HCT116 (cell line): ENCODE measurements around the gene CEMIP2. TPM values are rescaled to one million over a fixed set of nuclear protein-coding genes. Genes with fewer than 3 reads are reported as not detected.

ENCODE experiments used
- ATAC-seq: fragments of 200-7000 bp; cut with Tn5 transposase; 2 replicates; pipeline ENCODE4 v1.9.1; 2020; ENCODE audit warnings: mild to moderate bottlenecking, moderate library complexity
- BruUV-seq: library from RNA; stranded (reverse); fragments of 400-500 nt; replicated peaks from 2 replicates; lab custom pipeline; 2021; lab: Mats Ljungman, UMichigan
- CTCF ChIA-PET: fragments of 300-600 bp; sonication (Branson Sonifier 250); formaldehyde crosslinking; loops from one replicate; lab custom pipeline; 2021; ENCODE audit warnings: antibody characterized with exemption; lab: Charles Lee
- POLR2A ChIA-PET: fragments of 300-600, 350-600 bp; sonication (Branson Sonifier 250); formaldehyde crosslinking; loops from one replicate; lab custom pipeline; 2021; ENCODE audit warnings: antibody characterized with exemption; lab: Charles Lee
- RAD21 ChIA-PET, 2 experiments: fragments of 300-600 bp; sonication (Branson Sonifier 250); formaldehyde crosslinking; loops; one replicate each; lab custom pipeline; 2023; ENCODE audit warnings: low total read pairs in 2 of 2; ENCODE audit not compliant: uncharacterized antibody in 2 of 2, unreplicated experiment in 2 of 2, low non-redundant PET in 1 of 2; lab: Charles Lee
- DNase-seq: peaks from one replicate; pipeline ENCODE4 v3.0.0-alpha.2; 2010; ENCODE audit warnings: low read depth, low spot score
- H2AFZ ChIP-seq: fragments of 200-600 bp; shearing (Covaris generic), sonication (generic); 2 replicates; pipeline ENCODE4 v1.6.1; 2017; ENCODE audit warnings: low read depth, mixed run types, mixed read lengths, antibody characterized with exemption, low read length; ENCODE audit not compliant: poor library complexity, severe bottlenecking
- H3K27ac ChIP-seq: 2 replicates; pipeline ENCODE4 v1.5.1; 2012; ENCODE audit warnings: low read depth, low read length
- H3K27me3 ChIP-seq: fragments of 200-600 bp; sonication (generic); 2 replicates; pipeline ENCODE4 v1.6.1; 2016; ENCODE audit warnings: mixed run types, low read length, mixed read lengths; ENCODE audit not compliant: insufficient read depth
- H3K36me3 ChIP-seq, 2 experiments: fragments of 200-500 bp in 1 of 2; fragments of 200-600 bp in 1 of 2; sonication (Bioruptor generic) in 1 of 2; sonication (generic) in 1 of 2; 2 replicates each; pipeline versions ENCODE4 v1.5.1 to v1.6.1; 2014 to 2016; ENCODE audit warnings: low read length in 2 of 2, inconsistent platforms in 1 of 2, mixed read lengths in 1 of 2, mixed run types in 1 of 2; ENCODE audit not compliant: insufficient read depth in 2 of 2, control insufficient read depth in 1 of 2
- H3K4me1 ChIP-seq, 2 experiments: fragments of 200-600 bp in 1 of 2; sonication (generic) in 1 of 2; 2 replicates each; pipeline versions ENCODE4 v1.5.1 to v1.6.1; 2012 to 2017; ENCODE audit warnings: low read length in 2 of 2, inconsistent platforms in 1 of 2, mild to moderate bottlenecking in 1 of 2, mixed read lengths in 1 of 2, mixed run types in 1 of 2, moderate library complexity in 1 of 2; ENCODE audit not compliant: insufficient read depth in 2 of 2, control insufficient read depth in 1 of 2
- H3K4me2 ChIP-seq: fragments of 200-600 bp; sonication (generic); 2 replicates; pipeline ENCODE4 v1.6.1; 2017; ENCODE audit warnings: mixed run types, low read length, mixed read lengths
- H3K4me3 ChIP-seq, 2 experiments: fragments of 200-600 bp in 1 of 2; sonication (generic) in 1 of 2; replicated peaks in 1 of 2; 2 replicates each; pipeline ENCODE4 v1.5.1; 2011 to 2016; ENCODE audit warnings: low read length in 2 of 2, control low read depth in 1 of 2, low read depth in 1 of 2, mild to moderate bottlenecking in 1 of 2, mixed read lengths in 1 of 2, mixed run types in 1 of 2
- H3K79me2 ChIP-seq: fragments of 200-600 bp; sonication (generic); 2 replicates; pipeline ENCODE4 v1.6.1; 2017; ENCODE audit warnings: mild to moderate bottlenecking, mixed run types, low read length, moderate library complexity, mixed read lengths; ENCODE audit not compliant: insufficient read depth
- H3K9ac ChIP-seq: fragments of 200-600 bp; sonication (generic); 2 replicates; pipeline ENCODE4 v1.6.1; 2016; ENCODE audit warnings: low read length, mixed read lengths
- H3K9me2 ChIP-seq: fragments of 200-600 bp; sonication (generic), shearing (Covaris generic); 2 replicates; pipeline ENCODE4 v1.6.1; 2017; ENCODE audit warnings: mixed run types, mild to moderate bottlenecking, moderate library complexity; ENCODE audit not compliant: insufficient read depth
- H3K9me3 ChIP-seq, 2 experiments: fragments of 200-500 bp in 1 of 2; fragments of 200-600 bp in 1 of 2; sonication (Bioruptor generic) in 1 of 2; sonication (generic) in 1 of 2; 2 replicates each; pipeline ENCODE4 v1.6.1; 2014 to 2017; ENCODE audit warnings: low read length in 2 of 2, mixed read lengths in 2 of 2, inconsistent platforms in 1 of 2, low read depth in 1 of 2, mild to moderate bottlenecking in 1 of 2, mixed run types in 1 of 2, moderate library complexity in 1 of 2; ENCODE audit not compliant: control insufficient read depth in 1 of 2, insufficient read depth in 1 of 2
- H4K20me1 ChIP-seq: fragments of 200-600 bp; sonication (generic), shearing (Covaris generic); 2 replicates; pipeline ENCODE4 v1.6.1; 2017; ENCODE audit warnings: mixed run types, mild to moderate bottlenecking, moderate library complexity; ENCODE audit not compliant: insufficient read depth
- ATF3 ChIP-seq: IDR thresholded peaks from 2 replicates; pipeline ENCODE4 v1.6.1; 2012
- CBX3 ChIP-seq: IDR thresholded peaks from 2 replicates; pipeline ENCODE4 v1.6.1; 2012; ENCODE audit warnings: low read depth
- CTCF ChIP-seq, 3 experiments: fragments of 200-600 bp in 1 of 3; sonication (generic) in 1 of 3; IDR thresholded peaks in 2 of 3; conservative IDR thresholded peaks in 1 of 3; 2 replicates each; pipeline ENCODE4 v1.5.1; 2012 to 2017; ENCODE audit warnings: low read depth in 2 of 3, low read length in 2 of 3, antibody characterized with exemption in 1 of 3, borderline replicate concordance in 1 of 3, control low read depth in 1 of 3, mild to moderate bottlenecking in 1 of 3, mixed read lengths in 1 of 3, mixed run types in 1 of 3, moderate library complexity in 1 of 3; ENCODE audit not compliant: insufficient read depth in 1 of 3
- EGR1 ChIP-seq: IDR thresholded peaks from 2 replicates; pipeline ENCODE4 v1.6.1; 2012; ENCODE audit warnings: low read depth
- ELF1 ChIP-seq: IDR thresholded peaks from 2 replicates; pipeline ENCODE4 v1.6.1; 2012; ENCODE audit warnings: low read depth, borderline replicate concordance
- EZH2 ChIP-seq: fragments of 200-600 bp; sonication (generic); IDR thresholded peaks from 2 replicates; pipeline ENCODE4 v1.6.1; 2017; ENCODE audit warnings: antibody characterized with exemption, mixed run types
- FOSL1 ChIP-seq: IDR thresholded peaks from 2 replicates; pipeline ENCODE4 v1.6.1; 2012; ENCODE audit warnings: low read depth
- JUND ChIP-seq: IDR thresholded peaks from 2 replicates; pipeline ENCODE4 v1.6.1; 2012
- MAX ChIP-seq: IDR thresholded peaks from 2 replicates; pipeline ENCODE4 v1.6.1; 2012
- POLR2A ChIP-seq: IDR thresholded peaks from 2 replicates; pipeline ENCODE4 v1.7.0; 2011; ENCODE audit warnings: borderline replicate concordance; ENCODE audit not compliant: insufficient read depth, insufficient read length; ENCODE audit errors: extremely low read depth
- RAD21 ChIP-seq: IDR thresholded peaks from 2 replicates; pipeline ENCODE4 v1.6.1; 2012; ENCODE audit warnings: low read depth, mild to moderate bottlenecking
- REST ChIP-seq: IDR thresholded peaks from 2 replicates; pipeline ENCODE4 v1.6.1; 2012; ENCODE audit warnings: low read depth
- SP1 ChIP-seq: IDR thresholded peaks from 2 replicates; pipeline ENCODE4 v1.6.1; 2012; ENCODE audit warnings: low read depth
- SRF ChIP-seq: IDR thresholded peaks from 2 replicates; pipeline ENCODE4 v1.6.1; 2012; ENCODE audit warnings: low read depth
- TCF7L2 ChIP-seq: IDR thresholded peaks from 2 replicates; pipeline ENCODE4 v1.7.0; 2011; ENCODE audit warnings: borderline replicate concordance, inconsistent platforms; ENCODE audit not compliant: insufficient read depth, insufficient read length; ENCODE audit errors: extremely low read depth
- YY1 ChIP-seq: IDR thresholded peaks from 2 replicates; pipeline ENCODE4 v1.6.1; 2011; ENCODE audit warnings: low read length, low read depth, moderate library complexity, mild to moderate bottlenecking; ENCODE audit not compliant: insufficient replicate concordance; ENCODE audit errors: extremely low read depth
- ZBTB33 ChIP-seq: IDR thresholded peaks from 2 replicates; pipeline ENCODE4 v1.6.1; 2011; ENCODE audit warnings: mild to moderate bottlenecking, low read length, moderate library complexity; ENCODE audit not compliant: insufficient replicate concordance; ENCODE audit errors: extremely low read depth
- ZFX ChIP-seq: fragments of 450-650 bp; IDR thresholded peaks from 2 replicates; pipeline ENCODE4 v1.6.1; 2017
- ZNF274 ChIP-seq: fragments of 200-500 bp; sonication (Bioruptor generic); IDR thresholded peaks from 2 replicates; pipeline ENCODE4 v1.6.1; 2014; ENCODE audit warnings: mild to moderate bottlenecking, low read depth, low read length, inconsistent platforms
- intact Hi-C: fragments of 100-400 bp; cut with micrococcal nuclease; formaldehyde crosslinking; loops from 2 replicates; pipeline ENCODE4 v1.10.0; 2022
- total RNA-seq: library from RNA; stranded (reverse); gene quantifications from one replicate; pipeline ENCODE4 v1.2.1, GENCODE V29; 2021; ENCODE audit not compliant: unreplicated experiment

Gene CEMIP2
- total RNA-seq, 1 experiment from 2014 or later = 14.3 TPM

- H3K79me2 ChIP-seq = no peaks in the 10 kb centered on the region
- BruUV-seq = no TSS peak
- DNase-seq = no peak
- ChIA-PET POLR2A (no interaction called here), CTCF (no interaction called here), RAD21 (no interaction called here)
- H3K27ac ChIP-seq = no peak overlapping the region
- H3K9ac ChIP-seq = no peak overlapping the region
- no peak for ATAC-seq
- intact Hi-C loops = no loop called here
- no peak for TF ChIP-seq ZNF274
- no peak for TF ChIP-seq ZBTB33
- TF ChIP-seq EZH2 = no peak
- TF ChIP-seq ELF1 = no peak
- TF ChIP-seq MAX = no peak
- TF ChIP-seq POLR2A = no peak
- TF ChIP-seq CTCF (IDR thresholded peaks at IDR 0.05 in 2 of 3, conservative IDR thresholded peaks at IDR 0.05 in 1 of 3; ENCODE audit: borderline replicate concordance in 1 of 3, insufficient read depth in 1 of 3, low read depth in 2 of 3, low read length in 2 of 3) = no peak
- no peak for TF ChIP-seq SP1
- no peak for TF ChIP-seq ATF3
- TF ChIP-seq CBX3 = no peak
- TF ChIP-seq YY1 = no peak
- no peak for TF ChIP-seq TCF7L2
- TF ChIP-seq RAD21 = no peak
- TF ChIP-seq SRF = no peak
- no peak for TF ChIP-seq JUND
- no peak for TF ChIP-seq REST
- TF ChIP-seq EGR1 = no peak
- no peak for TF ChIP-seq FOSL1
- TF ChIP-seq ZFX = no peak
- no peaks in the 10 kb centered on the region for H3K9me3 ChIP-seq
- H2AFZ ChIP-seq = no peak overlapping the region
- peaks cover 7 to 15% of the 10 kb centered on the region in 2 experiments; a peak in 3 of 4 replicates for H3K4me1 ChIP-seq
- no peaks in the 10 kb centered on the region for H3K9me2 ChIP-seq
- H3K36me3 ChIP-seq = no peaks in the 10 kb centered on the region
- no peaks in the 10 kb centered on the region for H4K20me1 ChIP-seq
- H3K4me2 ChIP-seq = no peak overlapping the region
- no peak overlapping the region for H3K4me3 ChIP-seq
- H3K27me3 ChIP-seq = no peaks in the 10 kb centered on the region
Measured at GRCh38 chr9:71741926-71742648, 26.2 kb downstream of the CEMIP2 start.
